GM21576 (cell line): ENCODE results near the gene KCND2.
"Not testable (repeated sequence)": the region's sequence is repeated elsewhere in the genome, so short reads cannot be mapped to it uniquely, and the experiment has no call there.

Source experiments
- ATAC-seq: cut with Tn5 transposase; IDR thresholded peaks from one replicate; pipeline ENCODE4 v1.9.1; 2021; ENCODE audit warnings: mild to moderate bottlenecking, moderate library complexity; ENCODE audit not compliant: unreplicated experiment

KCND2 gene

DNA sequence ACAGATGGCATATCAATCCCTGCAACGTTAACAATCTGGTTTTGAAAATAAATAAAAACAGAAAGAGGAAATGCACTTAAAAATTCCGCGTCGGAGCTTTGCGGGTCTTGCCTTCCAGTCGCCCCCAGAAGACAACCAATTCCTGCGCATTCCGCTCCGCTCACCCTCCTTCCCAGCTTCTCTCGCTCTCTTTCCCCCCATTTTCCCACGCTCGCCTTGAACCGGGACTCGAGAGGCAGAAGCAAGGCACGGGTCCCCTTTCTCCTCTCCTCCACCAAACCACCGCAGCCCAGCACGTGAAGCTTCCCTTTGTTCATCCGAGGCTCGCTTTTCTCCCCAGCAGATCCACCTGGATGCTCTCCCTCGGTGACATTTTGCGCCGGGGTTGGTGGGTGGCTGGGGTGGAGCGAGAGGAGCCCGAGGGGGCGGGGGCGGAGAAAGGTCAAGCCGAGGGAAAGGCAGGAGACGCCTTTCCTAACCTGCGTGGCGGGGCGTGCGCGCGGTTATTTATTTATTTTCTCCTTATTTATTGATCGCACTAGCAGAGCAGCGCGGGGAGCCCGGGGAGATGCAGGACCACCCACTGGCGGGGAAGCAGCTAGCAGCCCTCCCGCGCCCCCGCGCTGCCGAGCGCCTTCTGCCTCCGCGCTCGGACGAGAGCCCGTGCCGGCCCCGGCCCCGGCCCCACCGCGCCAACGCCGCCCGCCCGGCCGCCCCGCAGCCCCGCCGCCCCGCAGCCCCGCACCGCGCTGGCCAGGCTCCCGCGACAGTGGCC lies at the start of gene KCND2:
Gene KCND2 (plus strand): TSS at position 475 of the 775 bp plus-strand sequence.
- ATAC-seq = peak; percentile 33

DNA sequence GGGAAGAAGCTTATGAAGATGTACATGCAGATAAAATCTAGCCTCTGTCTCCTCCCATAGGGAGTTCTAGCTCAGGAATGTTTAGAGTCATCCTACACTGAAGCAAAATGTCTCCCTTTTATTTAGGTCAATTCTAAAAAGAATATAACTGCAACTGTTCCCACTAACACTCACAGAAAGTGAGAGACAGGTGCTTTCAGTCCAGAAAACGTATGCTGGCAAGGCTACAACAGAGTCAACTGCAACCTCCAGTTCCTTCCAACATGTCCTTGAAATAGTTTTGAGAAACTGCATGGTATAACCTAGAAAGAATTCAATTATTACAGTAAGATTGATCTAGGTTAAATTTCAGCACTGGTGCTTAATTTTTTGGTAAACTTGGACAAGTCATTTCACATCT lies 46.8 kb upstream of the KCND2 start:
- ATAC-seq = no peak

DNA sequence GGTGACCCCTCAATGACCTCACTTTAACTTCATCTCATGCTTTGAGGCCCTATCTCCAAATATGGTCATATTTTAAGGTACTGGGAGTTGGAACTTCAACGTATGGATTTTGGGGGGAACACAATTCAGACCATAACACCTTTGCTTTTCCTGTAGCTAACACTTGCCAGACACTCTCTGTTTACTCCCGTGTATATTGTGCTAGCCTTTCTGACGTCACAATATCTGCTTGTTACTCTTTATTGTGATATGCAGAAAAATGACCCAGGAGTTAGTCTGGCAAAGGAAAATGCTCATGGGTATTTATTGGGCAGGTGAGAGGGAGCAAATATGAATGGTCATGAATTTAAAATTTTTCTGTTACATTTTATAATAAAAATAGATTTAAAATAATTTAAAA lies 45.7 kb upstream of the KCND2 start:
- ATAC-seq = no peak

DNA sequence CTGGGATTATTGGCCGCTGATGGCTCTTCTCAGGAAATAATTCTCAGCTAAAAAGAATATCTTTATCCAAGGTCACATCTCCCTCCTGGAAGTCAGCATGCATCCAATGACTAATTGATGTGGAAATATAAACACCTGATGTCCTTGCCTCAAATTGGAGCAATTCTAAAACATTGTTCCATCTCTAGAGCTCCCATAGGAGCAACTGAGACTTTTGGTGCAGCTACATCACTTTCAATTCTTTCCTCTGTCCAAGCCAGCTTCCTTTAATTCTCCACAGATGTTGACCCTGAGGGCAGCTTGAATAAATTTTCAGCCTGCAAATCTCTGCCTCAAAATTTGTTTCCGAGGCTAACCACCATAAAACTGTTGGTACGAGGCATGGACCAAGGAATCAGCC lies 43.9 kb upstream of the KCND2 start:
- no peak for ATAC-seq

DNA sequence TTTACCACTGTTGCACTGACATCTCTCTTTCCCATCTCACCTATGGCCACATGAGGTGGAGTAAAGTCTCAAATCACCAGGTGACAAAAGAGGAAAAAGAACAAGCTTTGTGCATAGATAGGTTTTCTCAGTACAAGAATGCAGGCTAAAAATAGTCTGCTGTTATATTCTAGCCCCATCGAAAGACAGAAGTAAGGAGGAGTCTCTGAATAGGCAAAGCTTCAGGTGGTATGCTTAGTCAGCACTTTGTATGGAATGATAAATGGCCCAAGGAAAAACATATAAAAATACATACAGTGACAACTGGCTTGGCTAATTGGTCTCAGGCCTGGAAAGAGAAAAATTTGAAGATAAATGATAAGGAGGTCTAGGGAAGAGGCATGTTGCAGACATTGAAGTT lies 39.6 kb upstream of the KCND2 start:
- no peak for ATAC-seq

DNA sequence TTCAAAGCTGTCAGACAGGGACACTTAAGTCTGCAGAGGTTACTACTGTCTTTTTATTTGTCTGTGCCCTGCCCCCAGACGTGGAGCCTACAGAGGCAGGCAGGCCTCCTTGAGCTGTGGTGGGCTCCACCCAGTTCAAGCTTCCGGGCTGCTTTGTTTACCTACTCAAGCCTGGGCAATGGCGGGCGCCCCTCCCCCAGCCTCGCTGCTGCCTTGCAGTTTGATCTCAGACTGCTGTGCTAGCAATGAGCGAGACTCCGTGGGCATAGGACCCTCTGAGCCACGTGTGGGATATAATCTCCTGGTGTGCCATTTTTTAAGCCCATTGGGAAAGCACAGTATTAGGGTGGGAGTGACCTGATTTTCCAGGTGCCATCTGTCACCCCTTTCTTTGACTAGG lies 32.6 kb upstream of the KCND2 start:
- not testable (repeated sequence) for ATAC-seq

DNA sequence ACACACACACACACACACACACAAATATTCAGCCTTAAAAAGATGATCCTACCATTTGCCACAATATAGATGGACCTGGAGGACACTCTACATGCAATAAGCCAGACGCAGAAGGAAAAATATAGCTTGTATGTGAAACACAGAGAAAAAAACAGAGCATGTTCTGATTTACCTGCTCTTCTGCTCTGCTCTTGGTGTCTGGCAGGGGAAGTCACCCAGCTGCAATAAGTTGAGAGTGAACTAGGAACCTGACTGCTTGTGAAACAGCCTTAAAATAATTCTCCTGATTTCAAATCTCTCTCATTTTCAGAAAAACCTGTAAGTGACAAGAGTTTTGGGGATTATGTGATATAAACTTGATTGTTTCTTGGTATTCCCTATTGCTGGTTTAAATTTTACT lies 31.0 kb upstream of the KCND2 start:
- ATAC-seq = no peak

DNA sequence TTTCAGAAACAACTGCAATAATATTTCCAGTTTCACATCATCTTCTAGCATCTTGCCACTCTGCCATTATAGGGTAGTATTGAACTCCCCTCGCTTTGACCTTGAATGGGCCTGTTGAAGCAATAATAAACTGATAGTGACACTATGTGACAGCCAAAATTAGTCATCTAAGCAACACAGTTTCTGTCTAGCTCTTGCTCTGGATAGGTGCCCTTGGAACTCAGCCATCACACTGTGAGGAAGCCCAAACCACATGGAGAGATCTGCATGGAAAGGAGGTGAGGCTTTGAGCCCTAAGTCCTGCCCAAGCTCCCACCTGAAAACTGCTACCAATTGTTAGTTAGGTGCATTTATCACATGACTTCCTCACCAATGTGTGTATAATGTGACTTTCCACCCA lies 18.1 kb upstream of the KCND2 start:
- ATAC-seq = no peak

DNA sequence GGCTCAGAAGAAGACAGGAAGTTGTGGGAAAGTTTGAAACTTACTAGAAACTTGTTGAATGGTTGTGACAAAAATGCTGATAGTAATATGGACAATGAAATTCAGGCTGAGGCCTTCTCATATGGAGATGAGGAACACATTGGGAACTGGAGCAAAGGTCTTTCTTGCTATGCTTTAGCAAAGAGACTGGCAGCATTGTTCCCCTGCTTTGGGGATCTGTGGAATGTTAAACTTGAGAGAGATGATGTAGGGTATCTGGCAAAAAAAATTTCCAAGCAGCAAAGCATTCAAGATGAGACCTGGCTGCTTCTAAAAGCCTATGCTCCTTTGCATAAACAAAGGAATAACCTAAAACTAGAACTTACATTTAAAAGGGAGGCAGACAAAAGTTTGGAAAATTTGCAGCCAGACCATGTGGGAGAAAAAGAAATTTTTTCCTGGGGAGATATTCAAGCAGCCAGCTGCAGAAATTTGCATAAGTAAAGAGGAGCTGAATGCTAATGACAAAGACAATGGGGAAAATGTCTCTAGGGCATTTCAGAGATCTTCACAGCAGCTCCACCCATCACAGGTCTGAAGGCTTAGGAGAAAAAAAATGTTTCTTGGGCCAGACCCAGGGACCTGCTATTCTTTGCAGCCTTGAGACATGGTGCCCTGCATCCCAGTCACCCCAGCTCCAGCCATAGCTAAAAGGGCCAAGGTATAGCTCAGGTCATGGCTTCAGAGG lies 16.5 kb upstream of the KCND2 start:
- ATAC-seq = no peak

DNA sequence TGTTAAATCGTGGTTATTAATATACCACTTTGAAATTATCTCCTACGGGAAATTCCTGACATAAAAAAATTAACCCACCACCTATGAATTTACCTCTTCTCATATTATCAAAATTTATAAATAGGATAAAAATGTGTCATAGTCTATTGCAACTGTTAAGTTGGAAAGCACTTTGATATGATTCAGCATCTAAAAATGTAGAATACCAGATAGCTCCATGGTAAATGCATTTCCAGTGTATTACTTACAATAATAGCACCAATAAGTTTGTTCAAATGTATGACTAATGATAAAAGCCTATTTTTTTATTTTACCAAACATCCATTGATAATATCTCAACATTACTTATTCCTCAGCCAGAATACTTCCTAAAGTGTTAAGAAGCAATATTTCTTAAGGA lies 13.6 kb upstream of the KCND2 start:
- ATAC-seq = no peak

DNA sequence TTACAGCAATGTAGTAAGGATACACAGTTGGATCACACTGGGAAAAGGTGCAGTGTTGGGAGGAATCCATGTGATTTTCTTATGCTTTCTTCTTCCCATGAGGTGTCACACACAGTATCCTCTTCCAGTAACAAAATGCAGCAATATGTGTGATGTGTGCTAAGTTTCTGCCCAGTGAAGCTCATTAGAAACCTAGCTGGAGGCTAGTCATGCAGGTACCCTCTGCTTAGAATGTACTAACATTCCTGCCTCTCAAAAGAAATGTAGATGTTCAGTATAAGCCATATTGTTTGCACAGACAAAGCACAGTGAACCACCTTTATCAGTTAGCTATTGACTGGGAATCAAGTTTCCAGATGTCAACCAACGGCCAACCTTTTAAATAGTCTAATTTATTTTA lies 12.9 kb upstream of the KCND2 start:
- no peak for ATAC-seq

DNA sequence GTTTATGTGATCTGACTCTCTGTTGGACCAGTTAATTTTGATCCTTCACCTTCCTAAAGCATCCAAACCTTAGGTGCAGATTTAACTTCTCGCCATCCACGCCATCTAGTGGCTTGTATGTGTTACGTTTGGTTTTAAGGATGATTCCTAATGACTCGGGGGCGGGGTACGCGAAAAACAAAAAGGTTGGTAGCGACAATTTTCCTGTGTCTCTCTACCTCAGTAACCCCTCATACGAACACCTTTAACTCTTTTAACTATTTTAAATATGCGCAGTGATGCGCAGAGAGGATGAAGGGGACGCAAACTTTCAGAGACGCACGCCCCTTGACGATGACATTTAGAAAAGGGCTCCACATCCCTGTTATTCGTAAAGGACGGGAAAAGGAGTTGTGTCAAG lies 714 bp upstream of the KCND2 start:
- ATAC-seq = peak; percentile 45

DNA sequence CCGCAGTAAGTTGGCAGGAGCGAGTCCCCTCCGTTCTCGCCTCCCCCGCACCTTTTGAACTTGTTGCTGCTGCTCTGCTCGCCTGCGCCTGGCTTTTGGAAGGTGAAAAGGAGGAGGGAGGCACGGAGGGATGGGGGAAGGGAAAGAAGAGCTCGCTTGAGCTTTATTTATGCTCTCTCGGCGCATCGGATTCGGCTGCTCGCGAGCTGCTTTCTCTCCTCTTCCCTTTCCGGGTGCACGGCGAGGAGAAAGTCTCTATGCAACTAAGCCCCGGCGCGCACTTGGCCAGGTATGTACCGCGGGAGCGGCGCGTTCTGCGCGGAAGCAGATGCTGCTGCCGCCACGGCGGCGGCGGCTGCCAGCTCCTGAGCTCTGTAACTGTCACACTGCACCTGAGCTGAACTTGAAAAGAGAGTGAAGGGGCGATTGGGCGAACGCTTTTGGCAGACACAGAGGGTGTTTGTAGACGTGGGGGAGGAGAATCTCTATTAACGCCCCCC lies 551 bp downstream of the KCND2 start:
- peak; percentile 64 for ATAC-seq

DNA sequence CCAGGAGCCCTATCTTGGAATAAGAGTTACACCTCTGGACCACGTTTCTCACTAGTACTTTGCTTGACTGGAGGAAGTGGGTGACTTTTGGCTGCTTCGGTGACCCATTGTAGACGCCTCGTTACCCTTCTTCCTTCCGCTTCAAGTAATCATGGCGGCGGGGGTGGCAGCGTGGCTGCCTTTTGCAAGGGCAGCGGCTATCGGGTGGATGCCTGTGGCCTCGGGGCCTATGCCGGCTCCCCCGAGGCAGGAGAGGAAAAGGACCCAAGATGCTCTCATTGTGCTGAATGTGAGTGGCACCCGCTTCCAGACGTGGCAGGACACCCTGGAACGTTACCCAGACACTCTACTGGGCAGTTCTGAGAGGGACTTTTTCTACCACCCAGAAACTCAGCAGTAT lies 1.5 kb downstream of the KCND2 start:
- no peak for ATAC-seq

DNA sequence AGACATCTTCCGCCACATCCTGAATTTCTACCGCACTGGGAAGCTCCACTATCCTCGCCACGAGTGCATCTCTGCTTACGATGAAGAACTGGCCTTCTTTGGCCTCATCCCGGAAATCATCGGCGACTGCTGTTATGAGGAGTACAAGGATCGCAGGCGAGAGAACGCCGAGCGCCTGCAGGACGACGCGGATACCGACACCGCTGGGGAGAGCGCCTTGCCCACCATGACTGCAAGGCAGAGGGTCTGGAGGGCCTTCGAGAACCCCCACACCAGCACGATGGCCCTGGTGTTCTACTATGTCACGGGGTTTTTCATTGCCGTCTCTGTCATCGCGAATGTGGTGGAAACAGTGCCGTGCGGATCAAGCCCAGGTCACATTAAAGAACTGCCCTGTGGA lies 1.9 kb downstream of the KCND2 start:
- ATAC-seq = no peak

DNA sequence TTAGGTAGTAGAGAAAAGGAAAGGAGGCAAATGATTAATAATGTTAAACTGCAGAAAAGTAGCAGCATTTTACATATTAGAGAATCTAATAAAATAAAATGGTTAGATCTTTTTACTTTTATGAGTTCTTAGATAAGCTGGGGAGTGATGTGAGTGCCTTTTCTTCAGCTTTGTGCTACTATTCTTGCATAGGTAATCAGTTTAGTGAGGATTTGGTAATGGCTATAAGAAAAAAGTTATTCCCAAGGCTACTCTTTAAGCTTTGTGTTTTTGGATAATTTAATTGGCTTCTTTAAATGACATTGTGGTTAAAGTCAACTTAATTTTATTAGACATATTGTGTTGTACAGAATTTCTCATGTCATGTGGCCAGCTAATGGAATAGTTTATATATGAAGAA lies 3.7 kb downstream of the KCND2 start:
- no peak for ATAC-seq

DNA sequence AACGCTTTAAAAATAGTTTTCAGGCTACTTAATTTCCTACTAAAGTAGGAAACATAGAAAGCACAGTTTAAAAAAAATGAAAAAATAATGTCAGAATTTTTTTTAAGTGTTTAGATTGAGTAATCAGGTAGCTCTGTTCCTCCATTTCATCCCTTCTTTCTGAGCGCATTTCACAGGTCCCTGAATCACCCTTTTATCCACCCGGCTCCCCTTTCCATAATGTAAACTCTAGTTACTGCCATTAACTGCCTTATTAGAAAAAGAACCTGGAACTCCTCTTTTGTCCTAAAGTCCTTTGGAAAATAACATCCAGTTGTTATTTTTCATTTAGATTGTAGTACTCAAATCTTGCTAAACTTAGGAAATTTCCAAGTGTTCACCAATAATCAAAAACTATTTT lies 5.8 kb downstream of the KCND2 start:
- ATAC-seq = no peak

DNA sequence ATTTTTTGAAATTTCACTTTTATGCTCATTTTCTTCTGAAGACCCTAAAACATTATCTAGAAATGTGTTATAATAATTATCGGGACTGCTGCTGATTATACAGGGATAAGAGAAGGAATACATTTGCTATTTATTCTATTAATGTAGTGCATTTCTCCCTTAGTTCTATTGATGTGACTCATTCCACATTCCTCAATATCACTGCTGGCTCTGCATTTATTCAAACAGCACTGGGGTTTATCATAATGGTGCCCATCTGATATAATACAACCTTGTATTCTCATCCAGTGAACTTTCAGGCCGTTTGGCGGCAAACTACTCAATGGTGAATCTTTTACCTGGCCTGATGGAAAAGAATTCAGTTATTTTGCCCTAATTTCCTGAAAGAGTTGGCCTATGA lies 7.8 kb downstream of the KCND2 start:
- ATAC-seq = no peak

DNA sequence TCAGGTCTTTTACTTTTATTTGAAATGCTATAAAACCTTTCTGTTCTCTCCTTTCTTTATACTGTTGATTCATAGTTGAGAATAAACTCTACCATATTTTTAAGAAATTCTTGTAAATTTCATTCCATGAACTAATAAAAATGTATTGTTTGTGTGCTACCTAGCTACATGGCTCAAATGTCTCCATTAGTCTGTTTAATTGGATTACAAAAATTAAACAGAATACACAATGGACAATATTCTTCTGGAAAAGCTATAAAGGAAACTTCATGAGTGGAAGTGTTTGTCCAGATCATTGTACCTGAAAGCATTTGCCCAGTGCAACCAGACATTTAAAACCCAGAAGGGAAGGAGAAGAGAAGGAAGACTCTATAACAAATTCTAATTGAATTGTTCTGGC lies 20.1 kb downstream of the KCND2 start:
- no peak for ATAC-seq

DNA sequence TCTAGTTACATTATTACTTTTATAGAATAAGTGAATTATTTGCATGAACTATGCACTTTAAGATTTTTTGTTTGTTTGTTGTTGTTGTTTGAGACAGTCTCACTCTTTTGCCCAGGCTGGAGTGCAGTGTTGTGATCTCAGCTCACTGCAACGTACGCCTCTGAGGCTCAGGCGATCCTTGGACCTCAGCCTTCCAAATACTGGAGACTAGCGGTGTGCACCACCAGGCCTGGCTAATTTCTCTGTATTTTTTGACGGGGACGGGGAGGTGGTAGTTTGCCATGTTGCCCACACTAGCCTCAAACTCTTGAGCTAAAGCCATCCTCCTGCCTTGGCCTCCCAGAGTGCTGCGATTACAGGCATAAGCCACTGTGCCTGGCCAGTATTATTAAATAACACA lies 29.2 kb downstream of the KCND2 start:
- no peak for ATAC-seq

DNA sequence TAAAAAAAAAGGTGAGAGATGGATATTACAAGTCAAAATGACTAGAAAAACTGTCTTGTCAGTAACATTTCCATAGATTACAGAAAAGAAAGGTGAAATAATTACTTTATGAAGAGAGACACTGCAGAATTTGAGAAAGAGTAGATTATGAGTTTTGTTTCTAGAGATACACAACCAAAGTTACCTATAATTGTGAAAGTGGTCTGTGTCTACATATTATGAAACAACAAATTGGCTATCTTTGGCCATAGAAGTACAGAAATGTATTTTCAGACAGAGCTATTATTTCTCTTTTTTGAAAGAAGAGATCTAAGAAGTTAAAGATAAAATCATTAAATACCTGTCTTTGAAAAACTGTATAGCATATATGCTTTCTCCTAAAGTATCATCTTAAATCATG lies 30.1 kb downstream of the KCND2 start:
- peak; percentile 50 for ATAC-seq

DNA sequence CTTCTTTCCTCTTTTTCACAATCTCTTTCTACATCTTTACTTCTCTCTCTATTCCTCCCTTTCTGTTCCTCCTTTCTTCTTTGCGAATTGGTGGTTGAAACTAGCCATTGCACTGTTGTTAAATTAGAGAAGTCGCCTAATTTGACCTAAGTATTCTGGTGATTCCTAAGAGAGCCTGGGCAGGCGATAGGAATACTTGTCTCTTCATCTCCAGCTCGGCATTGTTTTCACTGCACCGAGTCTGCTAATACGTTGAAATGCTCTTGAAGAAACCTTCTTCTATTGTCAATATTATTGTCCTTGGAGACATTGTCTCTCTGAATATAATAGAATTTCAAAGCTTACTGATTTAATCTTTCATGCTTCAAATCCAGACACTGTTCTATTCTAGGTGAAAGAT lies 31.7 kb downstream of the KCND2 start:
- no peak for ATAC-seq
